Medulla oblongata (tissue), 1 donor: ENCODE data around the gene RPS6KA5.
"Not testable (repeated sequence)": the region's sequence is repeated elsewhere in the genome, so short reads cannot be mapped to it uniquely, and the experiment has no call there.

ENCODE experiments used
- DNase-seq: peaks from one replicate; pipeline ENCODE4 v3.0.0-alpha.2; 2015; ENCODE audit errors: extremely low spot score

Gene RPS6KA5

DNA sequence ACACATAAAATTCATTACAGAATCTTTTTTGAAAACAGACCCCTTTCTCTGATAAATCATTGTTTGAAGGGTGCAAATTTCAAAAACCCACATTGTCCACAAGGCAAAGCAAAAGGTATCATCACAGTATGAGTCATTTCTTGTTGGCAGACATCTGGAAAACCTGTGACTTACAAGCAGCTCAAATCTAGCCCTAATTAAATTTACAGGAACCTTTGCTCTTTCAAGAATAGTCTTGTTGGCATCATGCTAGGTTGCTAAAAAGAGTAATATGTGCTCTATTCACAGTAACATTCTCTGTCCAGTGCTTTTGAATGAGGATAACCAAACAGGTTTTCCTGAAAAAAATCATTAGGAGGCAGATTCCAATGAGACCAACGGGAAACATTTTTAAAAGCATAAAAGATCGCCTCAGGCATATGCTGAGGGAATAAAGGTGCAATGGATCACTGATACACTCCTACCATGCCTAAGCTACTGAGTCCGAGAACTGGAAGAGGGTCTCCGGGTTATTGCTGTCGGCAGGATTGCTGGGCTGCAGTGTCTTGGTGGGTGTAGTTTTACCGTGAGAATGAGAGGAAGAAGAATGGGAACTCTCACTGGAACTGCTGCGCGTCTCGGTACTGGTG lies 188.7 kb downstream of the RPS6KA5 start:
- DNase-seq = no peak

DNA sequence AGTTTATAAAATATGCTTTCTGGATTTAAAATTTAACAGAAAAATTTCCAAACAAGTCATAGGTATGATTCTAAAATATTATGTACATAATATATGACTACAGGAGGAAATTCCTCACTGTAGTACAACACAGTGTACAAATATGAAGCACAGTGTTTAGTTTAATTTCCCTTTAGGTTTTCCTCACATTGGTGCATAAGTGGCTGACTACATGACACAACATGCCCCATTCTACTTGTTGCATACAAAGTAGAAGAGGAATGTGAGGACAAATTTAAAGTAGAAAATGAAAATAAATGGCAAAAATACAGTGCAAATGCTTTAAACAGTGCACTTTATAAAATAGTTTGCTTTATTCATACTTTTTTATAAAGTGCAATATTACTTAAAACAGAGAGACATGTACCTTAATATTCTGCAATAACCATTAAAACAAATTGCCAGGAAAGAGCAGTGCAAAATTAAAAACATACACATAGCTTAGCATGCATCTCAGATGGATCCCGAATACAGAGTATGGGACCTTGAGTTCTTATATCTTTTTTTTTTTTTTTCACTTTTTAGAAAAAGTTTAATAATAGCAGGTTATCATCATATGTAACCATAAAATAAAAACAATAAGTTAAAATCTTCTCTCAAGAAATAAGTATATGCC lies 189.4 kb downstream of the RPS6KA5 start:
- DNase-seq = no peak

DNA sequence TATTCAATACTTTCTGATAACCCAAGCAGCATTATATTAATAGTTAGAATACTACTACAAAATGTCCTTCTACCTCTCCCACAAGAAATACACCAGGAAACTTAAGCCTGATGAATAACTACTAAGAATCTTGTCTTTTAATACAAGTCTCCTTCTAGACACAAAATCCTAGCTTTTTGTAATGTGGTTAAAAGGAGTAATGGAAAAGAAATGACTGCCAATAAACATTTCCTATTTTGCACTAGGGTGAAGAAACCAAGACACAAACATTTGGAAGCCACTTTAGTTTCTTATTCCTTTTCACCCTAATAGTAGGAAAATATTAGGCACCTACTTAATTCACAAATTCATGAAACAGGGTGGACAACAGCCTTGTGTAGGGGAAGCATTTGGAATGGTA lies 192.9 kb downstream of the RPS6KA5 start:
- no peak for DNase-seq

DNA sequence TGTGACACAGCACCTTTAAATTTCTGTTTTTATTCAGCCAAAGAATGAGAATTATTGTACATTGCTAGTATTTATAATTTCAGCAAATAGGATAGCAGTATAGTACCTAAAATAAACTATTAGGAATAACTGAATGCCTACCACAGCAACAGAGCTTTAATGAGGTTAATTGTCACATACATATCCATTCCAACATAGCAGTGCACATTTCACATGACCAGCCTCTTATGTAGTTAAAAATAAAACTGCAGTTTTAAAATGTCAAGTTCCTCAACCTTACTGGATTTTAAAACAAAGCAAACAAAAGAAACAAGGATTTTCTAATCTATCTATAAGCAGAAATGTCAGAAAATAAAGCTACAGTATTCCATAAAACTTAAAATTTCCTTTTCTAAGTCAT lies 193.6 kb downstream of the RPS6KA5 start:
- no peak for DNase-seq

DNA sequence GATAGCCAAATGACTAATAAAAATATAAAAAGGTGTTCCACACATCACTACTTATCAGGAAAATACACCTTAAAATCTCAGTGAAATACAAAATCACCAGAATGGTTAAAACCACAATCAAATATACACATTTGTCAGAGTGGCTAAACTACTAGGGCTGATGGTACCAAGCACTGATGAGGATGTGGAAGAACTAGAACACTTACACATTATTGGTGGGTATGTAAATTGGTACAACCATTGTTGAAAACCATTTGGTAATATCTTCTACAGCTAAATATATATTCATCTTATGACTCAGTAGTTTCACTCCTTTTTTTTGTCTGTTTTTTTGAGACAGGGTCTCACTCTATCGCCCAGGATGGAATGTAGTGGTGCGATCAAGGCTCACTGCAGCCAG lies 195.7 kb downstream of the RPS6KA5 start:
- no peak for DNase-seq

DNA sequence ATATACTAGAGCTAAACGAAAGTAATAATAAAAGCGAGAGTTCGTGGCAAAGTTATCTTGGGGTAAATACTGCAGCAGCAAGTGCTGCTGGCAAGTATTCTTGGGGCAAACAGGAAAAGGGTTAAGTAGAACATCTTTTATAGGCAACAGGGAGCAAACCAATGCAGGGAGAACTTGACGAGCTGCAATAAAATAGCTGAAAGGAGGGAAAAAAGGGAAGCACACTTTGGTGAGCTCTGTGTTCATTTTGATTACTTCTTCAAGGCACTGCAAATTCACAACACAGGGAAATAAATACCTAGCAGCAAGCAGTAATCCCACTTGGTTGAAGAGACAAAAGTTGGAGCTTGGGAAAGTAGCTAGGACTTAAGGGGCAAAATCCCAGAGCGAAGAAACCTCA lies 201.9 kb downstream of the RPS6KA5 start:
- no peak for DNase-seq

DNA sequence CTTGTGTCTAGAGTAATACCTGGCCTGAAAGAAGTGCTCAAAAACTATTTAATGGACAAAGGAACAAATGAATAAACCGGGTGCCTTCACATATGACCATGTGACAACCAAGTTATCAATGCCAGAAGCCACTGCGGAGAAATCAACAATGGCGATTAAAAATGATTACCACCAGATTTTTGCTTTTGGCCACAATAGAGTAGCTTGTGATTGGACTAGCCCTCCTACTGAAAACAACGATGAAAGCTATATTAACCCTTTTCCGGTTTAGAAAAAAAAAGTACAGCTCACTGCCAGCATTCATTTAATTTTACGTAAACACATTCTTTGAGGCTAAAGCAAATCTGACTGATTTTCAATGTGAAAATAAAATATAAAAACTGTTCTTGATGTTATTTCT lies 202.6 kb downstream of the RPS6KA5 start:
- DNase-seq = no peak

DNA sequence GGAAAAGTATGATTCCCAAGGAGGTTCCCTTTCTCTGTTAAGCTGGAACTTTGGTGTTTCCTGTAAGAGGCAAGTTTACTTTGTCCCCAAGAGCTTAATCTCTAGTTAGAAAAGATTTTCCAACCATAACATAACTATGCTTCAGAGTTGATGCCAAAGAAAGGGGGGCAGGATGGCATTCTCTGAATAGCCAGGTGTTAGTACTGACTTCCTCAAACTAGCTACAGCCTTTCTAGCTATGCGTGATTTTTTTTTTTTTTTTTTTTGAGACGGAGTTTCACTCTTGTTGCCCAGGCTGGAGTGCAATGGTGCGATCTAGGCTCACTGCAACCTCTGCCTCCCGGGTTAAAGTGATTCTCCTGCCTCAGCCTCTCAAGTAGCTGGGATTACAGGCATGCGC lies 204.3 kb downstream of the RPS6KA5 start:
- not testable (repeated sequence) for DNase-seq

DNA sequence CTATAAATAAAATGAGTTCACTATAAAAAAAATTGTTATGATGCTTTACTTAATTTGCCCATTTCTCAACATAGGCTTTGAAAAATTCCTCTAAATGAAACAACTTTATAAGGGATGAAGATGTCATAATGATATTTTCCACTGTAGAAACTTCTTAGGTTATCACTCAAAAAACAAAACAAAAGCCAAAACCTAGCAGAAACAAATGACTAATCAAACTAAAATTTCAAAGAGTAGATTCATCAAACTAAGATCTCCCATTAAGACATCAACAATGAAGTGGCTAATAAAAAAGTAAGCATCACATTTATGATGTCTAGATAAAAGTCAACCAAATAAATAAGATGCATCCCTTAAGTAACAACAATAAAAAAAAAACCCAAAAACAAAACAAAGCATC lies 207.3 kb downstream of the RPS6KA5 start:
- no peak for DNase-seq

DNA sequence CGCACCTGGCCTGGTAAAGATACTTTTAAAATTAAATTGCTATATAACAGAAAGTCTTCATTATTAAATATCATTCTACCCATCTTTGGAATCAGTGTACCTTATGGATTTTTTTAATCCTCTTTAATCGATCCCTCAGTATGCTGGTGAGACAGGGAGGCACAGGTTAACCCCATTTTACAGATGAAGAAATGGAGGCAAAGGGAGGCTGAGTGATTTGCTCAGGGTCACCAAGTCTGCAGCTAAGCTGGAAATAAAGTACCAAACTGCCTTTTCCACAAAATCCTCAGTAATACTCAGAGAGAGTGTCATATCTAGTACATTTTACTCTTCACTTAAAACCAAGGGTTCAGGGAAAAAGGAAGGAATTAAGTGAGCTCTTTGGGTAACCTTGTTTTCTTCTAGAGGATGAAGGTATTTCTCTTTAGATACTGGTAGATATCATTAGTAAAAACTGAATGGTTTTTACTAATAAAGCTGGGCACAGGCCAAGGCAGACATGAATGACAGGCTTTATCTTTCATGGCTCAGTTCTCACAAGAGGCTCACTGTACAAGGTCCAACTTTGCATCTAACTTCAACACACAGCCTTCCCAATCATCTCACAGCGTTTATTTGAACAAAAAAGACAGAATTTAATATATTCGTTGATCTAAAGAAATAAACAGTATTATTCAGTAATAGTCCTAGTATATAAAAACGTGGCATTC lies 209.0 kb downstream of the RPS6KA5 start:
- DNase-seq = peak; percentile 68

DNA sequence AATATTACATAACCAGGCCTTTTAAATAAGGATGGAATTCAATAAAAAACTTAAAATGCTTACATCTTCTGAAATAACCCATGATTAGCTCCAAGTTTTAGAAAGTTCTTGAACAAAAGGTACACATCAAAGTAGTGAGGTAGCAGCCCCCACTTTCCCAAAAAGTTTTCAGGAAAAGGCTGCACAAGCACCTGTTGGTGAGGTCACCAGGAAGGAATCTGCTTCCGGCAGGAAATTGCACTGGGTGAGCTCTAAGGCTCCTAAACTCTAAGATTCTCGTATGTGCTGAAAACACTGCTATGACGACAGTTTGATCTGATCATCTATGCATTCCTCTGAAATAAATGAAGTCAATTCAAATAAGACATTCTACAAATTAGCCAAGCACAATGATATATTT lies 210.0 kb downstream of the RPS6KA5 start:
- no peak for DNase-seq

DNA sequence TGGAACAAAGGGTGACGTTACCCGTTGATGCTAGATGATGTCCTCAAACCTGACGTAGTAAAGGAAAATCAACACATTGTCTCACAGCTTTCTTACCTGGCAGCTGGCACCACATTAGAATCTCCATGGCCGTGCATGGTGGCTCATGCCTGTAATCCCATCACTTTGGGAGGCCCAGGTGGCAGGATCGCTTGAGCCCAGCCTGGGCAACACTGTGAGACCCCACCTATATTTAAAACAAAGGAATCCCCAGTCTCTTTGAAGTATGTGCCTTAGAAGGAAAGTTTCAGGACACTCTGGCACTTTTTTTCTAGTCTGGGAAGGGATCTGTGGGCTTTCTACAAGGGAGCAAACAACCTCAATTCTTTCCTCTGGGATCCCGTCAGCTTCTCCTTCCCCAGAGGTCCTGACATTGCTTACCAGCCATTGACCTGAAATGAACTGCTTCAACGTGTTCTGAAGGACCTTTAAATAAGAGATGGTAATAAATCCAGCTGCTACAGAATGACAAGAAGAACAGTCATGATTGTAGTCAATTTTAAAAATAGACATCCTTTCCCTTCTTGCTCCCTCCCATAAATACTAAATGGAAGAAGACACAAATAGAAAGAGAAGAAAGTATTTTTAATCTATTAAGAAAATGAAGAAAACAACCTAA lies 210.5 kb downstream of the RPS6KA5 start:
- no peak for DNase-seq

DNA sequence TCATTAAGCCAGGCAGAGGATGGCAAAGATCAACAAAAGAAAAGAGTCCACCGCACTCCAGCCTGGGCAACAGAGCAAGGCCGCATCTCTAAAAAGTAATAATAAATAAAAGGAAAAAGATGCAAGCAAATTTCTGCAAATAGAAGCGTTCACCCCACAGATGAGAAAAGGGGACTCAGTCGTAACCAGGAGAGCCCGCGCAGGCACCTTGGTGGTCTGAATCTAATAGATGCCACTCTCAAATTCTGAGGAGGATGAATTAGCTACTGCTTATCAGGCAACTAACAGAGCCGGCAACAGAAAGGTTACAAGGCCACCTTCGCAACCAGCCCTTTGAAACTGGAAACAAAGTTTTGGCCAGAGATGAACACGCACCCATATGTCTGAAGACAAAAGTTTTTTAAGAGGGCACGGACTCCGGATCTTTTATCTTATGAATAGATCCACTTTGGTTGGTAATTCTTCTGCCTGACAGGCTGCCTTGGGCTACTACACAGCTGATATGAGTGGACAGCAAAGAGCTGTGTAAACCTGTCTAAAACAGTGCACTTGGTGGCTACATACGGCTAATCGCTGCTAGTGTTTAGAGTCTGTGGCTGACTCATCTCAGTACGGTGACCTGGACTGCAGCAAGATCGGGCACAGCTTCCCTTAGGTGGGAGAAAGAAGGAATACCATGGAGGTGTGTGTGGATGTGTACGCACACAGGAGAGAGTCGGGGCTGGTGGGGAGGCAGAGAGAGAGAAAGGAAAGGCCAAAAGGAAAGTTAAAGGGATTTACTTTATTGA lies 211.3 kb downstream of the RPS6KA5 start:
- no peak for DNase-seq

DNA sequence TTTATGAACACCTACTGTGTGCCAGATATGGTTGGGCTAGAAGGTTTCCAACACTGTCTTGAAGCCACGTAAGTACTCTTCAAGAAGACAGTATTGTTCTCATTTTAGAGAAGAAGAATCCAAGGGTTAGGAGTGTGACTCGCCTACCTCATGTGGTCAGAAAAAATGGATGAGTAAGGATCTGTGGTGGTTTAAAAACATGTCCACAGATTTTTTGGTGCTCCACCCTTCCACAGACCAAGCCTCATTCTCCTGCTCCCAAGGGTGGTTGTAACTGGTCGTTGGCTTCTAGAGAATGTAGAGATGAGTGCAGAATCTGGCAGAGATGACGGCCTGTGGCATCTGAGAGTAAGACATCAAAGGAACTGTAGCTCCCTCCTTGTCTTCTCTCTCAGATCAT lies 213.9 kb downstream of the RPS6KA5 start:
- no peak for DNase-seq

DNA sequence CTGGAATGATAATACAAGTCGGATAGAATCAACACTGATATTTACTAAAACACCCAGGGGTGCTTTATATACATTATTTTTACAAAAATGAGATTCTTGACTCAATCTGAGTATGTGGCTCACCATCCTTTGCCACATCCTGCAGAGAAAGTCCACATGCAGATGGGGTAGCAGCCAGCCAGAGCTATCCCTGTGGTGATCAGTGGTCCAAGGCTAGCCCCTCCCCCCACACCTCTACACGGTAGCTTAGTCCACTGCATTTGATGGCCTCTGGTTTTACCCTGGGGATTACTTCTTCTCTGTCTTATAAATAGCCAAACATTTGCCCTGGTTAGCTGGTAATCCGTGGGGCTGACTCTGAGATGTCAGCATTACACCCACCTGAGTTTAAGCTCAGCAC lies 216.1 kb downstream of the RPS6KA5 start:
- DNase-seq = no peak

DNA sequence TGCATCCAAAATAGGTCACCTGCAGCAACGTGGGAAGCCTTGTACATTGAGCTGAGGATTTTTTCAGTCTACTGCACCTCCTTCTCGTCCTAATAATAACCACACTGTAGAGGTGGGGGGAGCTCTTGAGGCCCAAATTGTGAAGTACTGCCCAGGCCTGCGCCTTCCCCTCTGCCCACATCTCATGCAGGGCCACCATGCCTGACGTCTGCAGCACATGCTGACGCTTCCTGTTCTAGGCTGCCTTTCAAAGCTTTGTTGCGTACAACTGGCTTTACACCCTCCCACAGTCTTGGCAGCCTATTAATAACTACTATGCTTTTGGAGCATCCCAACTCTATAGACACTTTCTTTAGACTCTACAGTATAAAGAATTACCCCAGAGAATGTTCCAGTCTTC lies 217.7 kb downstream of the RPS6KA5 start:
- DNase-seq = peak; percentile 57

DNA sequence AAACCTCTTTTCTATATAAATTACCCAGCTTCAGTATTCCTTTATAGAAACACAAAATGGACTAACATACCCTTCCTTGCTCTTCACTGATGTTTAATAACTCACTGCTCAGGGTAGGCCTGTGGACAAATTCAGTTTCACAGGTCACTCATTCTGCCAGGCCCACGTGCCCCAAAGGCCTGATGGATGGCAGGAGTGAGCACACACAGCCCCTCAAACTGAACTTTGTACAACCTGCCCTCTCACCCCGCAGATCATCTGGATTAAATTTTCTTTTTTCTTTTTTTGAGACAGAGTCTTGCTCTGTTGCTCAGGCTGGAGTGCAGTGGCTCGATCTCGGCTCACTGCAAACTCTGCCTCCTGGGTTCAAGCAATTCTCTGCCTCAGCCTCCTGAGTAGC lies 219.8 kb downstream of the RPS6KA5 start:
- DNase-seq = not testable (repeated sequence)

DNA sequence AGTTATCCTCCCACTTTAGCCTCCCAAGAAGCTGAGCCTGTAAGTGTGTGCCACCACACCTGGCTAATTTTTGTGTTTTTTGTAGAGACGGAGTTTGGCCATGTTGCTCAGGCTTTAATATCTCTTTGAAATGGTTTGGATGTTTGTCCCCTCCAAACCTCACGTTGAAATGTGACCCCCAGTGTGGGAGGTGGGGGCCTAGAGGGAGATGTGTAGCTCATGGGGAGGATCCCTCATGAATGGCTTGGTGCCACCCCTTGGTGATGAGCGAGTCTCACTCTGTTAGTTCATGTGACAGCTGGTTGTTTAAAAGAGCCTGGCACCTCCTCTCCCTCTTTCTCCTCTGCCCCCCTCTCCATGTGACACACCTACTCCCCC lies 220.6 kb downstream of the RPS6KA5 start:
- DNase-seq = no peak

DNA sequence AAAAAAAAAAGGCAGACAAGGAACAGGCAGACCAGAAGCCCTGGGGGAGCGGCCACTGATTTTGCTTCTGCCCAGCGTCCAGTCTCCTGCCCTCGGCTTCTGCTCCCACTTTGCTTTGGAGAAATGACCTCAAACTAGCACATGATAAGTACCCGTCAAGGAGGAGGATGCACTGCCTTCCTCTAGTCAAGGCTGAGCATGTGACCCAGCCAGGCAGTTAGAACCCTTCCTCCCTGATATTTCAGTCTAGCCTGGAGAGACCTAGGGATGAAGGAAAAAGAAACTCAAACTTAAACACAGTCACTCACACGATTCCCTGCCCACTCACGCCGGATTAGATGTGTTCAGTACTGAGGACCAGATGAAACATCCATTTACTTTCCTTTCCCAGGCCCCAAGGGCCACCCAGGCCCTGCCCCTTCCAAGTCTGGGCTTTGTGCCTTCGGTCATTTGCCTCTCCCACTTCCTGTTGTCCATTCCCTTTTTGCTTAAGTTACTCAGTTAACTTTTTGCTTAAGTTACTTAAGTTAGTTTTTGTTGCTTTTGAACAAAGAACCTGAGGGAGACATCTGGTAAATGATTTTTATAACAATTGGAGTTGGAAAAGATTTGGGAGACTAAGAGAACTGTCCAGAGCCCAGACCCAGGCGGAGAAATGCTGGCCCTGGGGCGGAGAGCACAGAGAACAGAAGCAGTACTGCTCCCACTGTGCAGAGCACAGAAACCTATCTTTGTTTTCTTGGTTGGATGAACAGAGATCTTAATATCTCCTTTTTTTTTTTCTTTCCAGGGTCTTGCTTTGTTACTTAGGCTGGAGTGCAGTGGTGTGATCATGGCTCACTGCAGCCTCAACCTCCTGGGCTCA lies 221.2 kb downstream of the RPS6KA5 start:
- DNase-seq = peak; percentile 75

DNA sequence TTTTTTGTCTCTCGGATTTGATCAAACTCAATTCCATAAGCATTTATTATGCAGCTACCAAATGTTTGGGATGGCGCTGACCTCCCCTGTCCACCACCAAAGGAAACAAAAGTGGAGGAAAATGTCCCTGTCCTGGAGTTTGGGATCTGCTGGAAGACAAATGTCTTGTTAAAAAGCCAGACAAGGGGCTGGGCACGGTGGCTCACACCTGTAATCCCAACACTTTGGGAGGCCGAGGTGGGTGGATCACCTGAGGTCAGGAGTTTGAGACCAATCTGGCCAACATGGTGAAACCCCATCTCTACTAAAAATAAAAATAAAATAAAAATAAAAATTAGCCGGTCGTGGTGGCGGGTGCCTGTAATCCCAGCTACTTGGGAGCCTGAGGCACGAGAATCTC lies 221.9 kb downstream of the RPS6KA5 start:
- not testable (repeated sequence) for DNase-seq

DNA sequence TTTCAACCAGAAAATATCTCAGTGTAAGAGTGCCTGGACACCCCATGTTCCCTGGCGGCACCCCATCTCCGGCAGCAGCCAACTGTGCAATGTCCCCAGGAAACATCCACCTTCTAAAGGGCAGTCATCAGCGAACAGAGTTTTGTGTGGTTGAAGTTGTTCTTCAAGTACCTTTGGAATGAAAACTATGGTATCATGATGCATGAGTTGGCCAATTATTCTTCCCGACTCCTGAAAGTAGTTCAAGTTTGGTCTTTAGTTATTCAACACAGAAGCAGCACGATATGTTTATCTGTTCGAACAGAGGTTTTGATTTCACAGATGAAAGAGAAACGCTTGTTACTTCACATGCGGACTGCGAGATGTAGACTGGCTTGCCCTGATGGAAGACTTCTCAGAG lies 223.1 kb downstream of the RPS6KA5 start:
- DNase-seq = no peak
